ENCODE results near the gene HBP1.
"Not testable (repeated sequence)": the region's sequence is repeated elsewhere in the genome, so short reads cannot be mapped to it uniquely, and the experiment has no call there.

The HBP1 gene

DNA sequence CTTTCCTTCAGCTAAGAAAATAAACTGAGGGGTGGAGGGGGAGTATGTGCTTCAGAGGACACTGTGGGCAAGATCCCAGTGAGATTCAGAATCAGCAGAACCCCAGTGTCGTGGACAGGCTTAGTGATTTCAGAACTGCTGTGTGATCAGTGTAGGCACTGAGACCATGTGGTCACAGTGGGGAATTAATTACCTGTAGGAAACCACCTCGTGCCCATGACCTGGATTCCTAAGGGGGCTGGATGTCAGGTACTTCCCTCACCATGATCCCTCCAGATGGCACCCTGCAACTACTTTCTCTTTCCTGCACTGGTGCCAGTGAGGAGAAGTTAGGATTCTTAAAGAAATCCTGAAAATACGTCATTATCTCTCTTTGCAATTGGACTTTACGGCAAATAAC, 64.4 kb downstream of the HBP1 start:
- TF ChIP-seq, protein P1, sequence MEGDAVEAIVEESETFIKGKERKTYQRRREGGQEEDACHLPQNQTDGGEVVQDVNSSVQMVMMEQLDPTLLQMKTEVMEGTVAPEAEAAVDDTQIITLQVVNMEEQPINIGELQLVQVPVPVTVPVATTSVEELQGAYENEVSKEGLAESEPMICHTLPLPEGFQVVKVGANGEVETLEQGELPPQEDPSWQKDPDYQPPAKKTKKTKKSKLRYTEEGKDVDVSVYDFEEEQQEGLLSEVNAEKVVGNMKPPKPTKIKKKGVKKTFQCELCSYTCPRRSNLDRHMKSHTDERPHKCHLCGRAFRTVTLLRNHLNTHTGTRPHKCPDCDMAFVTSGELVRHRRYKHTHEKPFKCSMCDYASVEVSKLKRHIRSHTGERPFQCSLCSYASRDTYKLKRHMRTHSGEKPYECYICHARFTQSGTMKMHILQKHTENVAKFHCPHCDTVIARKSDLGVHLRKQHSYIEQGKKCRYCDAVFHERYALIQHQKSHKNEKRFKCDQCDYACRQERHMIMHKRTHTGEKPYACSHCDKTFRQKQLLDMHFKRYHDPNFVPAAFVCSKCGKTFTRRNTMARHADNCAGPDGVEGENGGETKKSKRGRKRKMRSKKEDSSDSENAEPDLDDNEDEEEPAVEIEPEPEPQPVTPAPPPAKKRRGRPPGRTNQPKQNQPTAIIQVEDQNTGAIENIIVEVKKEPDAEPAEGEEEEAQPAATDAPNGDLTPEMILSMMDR (conservative IDR thresholded peaks at IDR 0.05), result no peak
- peak overlapping the region; percentile 72 for H3K27ac ChIP-seq

DNA sequence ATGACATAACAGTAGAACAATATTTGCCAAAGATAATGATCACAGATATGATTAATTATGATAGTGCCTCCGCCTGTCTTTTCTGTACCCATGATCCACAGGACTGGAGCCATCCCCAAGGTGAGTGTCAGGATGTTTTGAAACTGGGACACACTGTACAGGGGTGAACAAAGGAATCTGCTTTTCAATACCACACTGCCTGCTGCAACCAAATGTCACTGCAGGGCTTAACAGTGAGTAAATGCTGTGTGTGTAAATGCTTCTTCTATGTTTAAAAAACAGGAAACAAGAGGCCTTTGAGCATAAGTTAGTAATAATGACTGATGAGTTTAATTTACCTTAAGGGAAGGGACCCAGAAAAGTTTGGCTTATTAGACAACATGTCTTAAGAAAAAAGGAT, 65.2 kb downstream of the HBP1 start:
- peak overlapping the region; percentile 72 for H3K27ac ChIP-seq
- TF ChIP-seq, protein P1 (conservative IDR thresholded peaks at IDR 0.05), result no peak

- peak overlapping the region; percentile 72 for H3K27ac ChIP-seq
- TF ChIP-seq, protein P1 (conservative IDR thresholded peaks at IDR 0.05), result no peak
These were observed 65.6 kb downstream of the HBP1 start for GRCh38 chr7:107234436-107234835.

DNA sequence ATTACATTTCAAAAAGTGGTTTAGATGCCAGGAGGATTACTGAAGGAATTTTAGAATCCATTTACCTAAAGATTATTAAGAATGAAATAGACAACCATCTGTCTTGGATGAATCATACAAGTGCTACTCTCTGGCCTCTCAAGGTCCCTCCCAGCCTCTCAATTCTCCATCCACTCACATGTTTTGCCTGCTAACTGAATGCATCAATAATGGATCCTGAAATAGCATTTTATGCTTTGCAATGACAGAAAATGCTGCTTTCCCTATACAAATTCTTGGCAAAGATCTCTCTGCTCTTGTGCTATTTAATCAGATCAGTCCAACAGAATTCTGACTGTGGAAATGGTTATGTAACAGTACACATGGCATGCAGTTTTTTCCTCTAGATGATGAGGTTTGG, 68.1 kb downstream of the HBP1 start:
- H3K27ac ChIP-seq, result no peak overlapping the region
- TF ChIP-seq, protein P1 (conservative IDR thresholded peaks at IDR 0.05), result no peak

- TF ChIP-seq, protein P1 (conservative IDR thresholded peaks at IDR 0.05), result no peak
- no peak overlapping the region for H3K27ac ChIP-seq
These were observed 68.6 kb downstream of the HBP1 start for GRCh38 chr7:107237451-107237850.

DNA sequence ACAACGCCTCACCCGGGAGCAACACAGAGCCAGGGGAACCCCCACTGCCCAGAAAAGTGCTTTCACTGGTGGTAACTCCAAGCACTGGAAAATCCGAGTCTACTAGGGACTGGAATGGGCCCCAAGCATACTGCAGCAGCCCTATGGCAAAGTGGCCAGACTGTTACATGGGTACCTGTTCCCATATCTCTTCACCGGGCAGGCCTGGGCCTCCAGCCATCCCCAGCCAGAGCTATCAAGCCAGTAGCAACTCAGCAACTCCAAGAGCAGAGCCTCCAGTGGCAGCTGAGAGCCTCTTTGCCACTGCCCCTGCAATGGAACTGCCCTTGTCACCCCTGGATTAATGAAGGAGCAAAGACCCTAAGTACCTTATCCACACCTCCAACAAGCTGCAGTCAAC, 73.5 kb downstream of the HBP1 start:
- H3K27ac ChIP-seq, result no peak overlapping the region
- TF ChIP-seq, protein P1 (conservative IDR thresholded peaks at IDR 0.05), result no peak

DNA sequence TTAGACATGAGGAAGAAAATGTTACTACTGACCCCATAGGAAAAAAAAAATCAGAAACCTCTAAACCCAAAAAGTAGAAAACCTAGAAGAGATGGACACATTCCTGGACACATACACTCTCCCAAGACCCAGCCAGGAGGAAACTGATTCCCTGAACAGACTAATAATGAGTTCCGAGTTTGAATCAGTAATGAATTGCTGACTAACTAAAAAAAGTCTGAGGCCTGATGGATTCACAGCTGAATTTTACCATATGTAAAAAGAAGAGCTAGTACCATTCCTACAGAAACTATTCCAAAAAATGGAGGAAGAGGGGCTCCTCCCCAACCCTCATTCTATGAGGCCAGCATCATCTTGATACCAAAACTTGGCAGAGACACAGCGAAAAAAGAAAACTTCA, 75.8 kb downstream of the HBP1 start:
- no peak overlapping the region for H3K27ac ChIP-seq
- TF ChIP-seq, protein P1 (conservative IDR thresholded peaks at IDR 0.05), result no peak

DNA sequence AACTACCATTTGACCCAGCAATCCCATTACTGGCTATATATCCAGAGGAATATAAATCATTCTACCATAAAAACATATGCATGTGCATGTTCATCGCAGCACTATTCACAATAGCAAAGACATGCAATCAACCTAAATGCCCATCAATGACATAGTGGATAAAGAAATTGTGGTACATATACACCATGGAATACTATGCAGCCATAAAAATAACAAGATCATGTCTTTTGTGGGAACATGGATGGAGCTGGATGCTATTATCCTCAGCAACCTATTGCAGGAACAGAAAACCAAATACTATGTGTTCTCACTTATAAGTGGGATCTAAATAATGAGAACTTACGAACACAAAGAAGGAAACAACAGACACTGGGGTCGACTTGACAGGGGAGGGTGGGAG, 78.0 kb downstream of the HBP1 start:
- H3K27ac ChIP-seq, result not testable (repeated sequence)
